Upper lobe of right lung (tissue), 1 donor: Measurements from ENCODE around the gene CDHR2. TPM values are rescaled to one million over a fixed set of nuclear protein-coding genes. Genes with fewer than 3 reads are reported as not detected.
A peak's percentile ranks its signal among the peaks of the same experiment; 100 is the strongest.

Source experiments
- ATAC-seq: fragments of 200-7000 bp; cut with Tn5 transposase; one replicate; pipeline ENCODE4 v1.9.1; 2020; ENCODE audit warnings: mild to moderate bottlenecking, moderate library complexity
- DNase-seq: peaks from one replicate; pipeline ENCODE4 v3.0.0-alpha.2; 2020
- H3K27ac ChIP-seq: fragments of 200-600 bp; one replicate; pipeline ENCODE4 v1.8.0; 2022
- H3K27me3 ChIP-seq: fragments of 200-600 bp; one replicate; pipeline ENCODE4 v1.8.0; 2022; ENCODE audit warnings: mild to moderate bottlenecking
- H3K36me3 ChIP-seq: fragments of 200-600 bp; one replicate; pipeline ENCODE4 v1.8.0; 2022
- H3K4me1 ChIP-seq: fragments of 200-600 bp; one replicate; pipeline ENCODE4 v1.8.0; 2022
- H3K4me3 ChIP-seq: fragments of 200-600 bp; one replicate; pipeline ENCODE4 v1.8.0; 2022; ENCODE audit warnings: mild to moderate bottlenecking
- H3K9me3 ChIP-seq: fragments of 200-600 bp; one replicate; pipeline ENCODE4 v1.8.0; 2022
- CTCF ChIP-seq: fragments of 200-600 bp; IDR thresholded peaks from one replicate; pipeline ENCODE4 v1.8.0; 2022; ENCODE audit warnings: antibody characterized with exemption
- intact Hi-C: fragments of 100-400 bp; cut with DNase I; formaldehyde crosslinking; loops from one replicate; pipeline ENCODE4 v1.11.0; 2022
- total RNA-seq: library from RNA; stranded (reverse); fragmentation: NEBNext Ultra II Directional; extraction: Animal tissue kit (Norgen Biotek cat#: 25700); gene quantifications from one replicate; pipeline ENCODE4 v1.2.1, GENCODE V29; 2021
- donor health status: DM: no; HTN: yes; CAD: no; lungs with severe emphysema.

Gene CDHR2
- total RNA-seq, 1 donor from 2014 or later: 0.35 TPM

GRCh38 chr5:176568657-176569056 lies 19.5 kb downstream of the CDHR2 start:
- no peak for DNase-seq
- Histone ChIP-seq H3K27me3 (peaks cover 4% of the 10 kb centered on the region), H3K4me3 (no peak overlapping the region), H3K4me1 (no peaks in the 10 kb centered on the region), H3K36me3 (no peaks in the 10 kb centered on the region), H3K27ac (no peak overlapping the region), H3K9me3 (no peaks in the 10 kb centered on the region)
- no peak for ATAC-seq
- no peak for TF ChIP-seq CTCF
- intact Hi-C loops: no loop called here

GRCh38 chr5:176570044-176570443 lies 20.9 kb downstream of the CDHR2 start:
- no peak for ATAC-seq
- TF ChIP-seq CTCF: no peak
- DNase-seq: no peak
- Histone ChIP-seq H3K27ac (no peak overlapping the region), H3K9me3 (no peaks in the 10 kb centered on the region), H3K4me3 (no peak overlapping the region), H3K27me3 (peaks cover 4% of the 10 kb centered on the region), H3K4me1 (no peaks in the 10 kb centered on the region), H3K36me3 (no peaks in the 10 kb centered on the region)
- intact Hi-C loops: no loop called here

- Histone ChIP-seq H3K27ac (no peak overlapping the region), H3K4me1 (no peaks in the 10 kb centered on the region), H3K27me3 (peaks cover 4% of the 10 kb centered on the region), H3K36me3 (no peaks in the 10 kb centered on the region), H3K9me3 (no peaks in the 10 kb centered on the region), H3K4me3 (no peak overlapping the region)
- peak; percentile 88 for TF ChIP-seq CTCF
- intact Hi-C loops: no loop called here
- ATAC-seq: peak; percentile 88
- peak; percentile 85 for DNase-seq
Measured at GRCh38 chr5:176573564-176574296, 24.6 kb downstream of the CDHR2 start.

GRCh38 chr5:176574297-176574591 lies 25.1 kb downstream of the CDHR2 start:
- Histone ChIP-seq H3K27me3 (peaks cover 4% of the 10 kb centered on the region), H3K9me3 (no peaks in the 10 kb centered on the region), H3K4me3 (no peak overlapping the region), H3K4me1 (no peaks in the 10 kb centered on the region), H3K36me3 (no peaks in the 10 kb centered on the region), H3K27ac (no peak overlapping the region)
- no peak for ATAC-seq
- TF ChIP-seq CTCF: no peak
- intact Hi-C loops: no loop called here
- DNase-seq: no peak

GRCh38 chr5:176575066-176575465 lies 25.9 kb downstream of the CDHR2 start:
- peaks cover 4% of the 10 kb centered on the region for H3K27me3 ChIP-seq
- H3K36me3 ChIP-seq: no peaks in the 10 kb centered on the region
- no peaks in the 10 kb centered on the region for H3K4me1 ChIP-seq
- H3K9me3 ChIP-seq: no peaks in the 10 kb centered on the region
- no peak overlapping the region for H3K27ac ChIP-seq
- TF ChIP-seq CTCF: no peak
- no peak overlapping the region for H3K4me3 ChIP-seq
- DNase-seq (no peak), ATAC-seq (no peak)
- intact Hi-C loops: no loop called here
